GM18502 (cell line): ENCODE data around the gene ADCY5.
"Not testable (repeated sequence)": the region's sequence is repeated elsewhere in the genome, so short reads cannot be mapped to it uniquely, and the experiment has no call there.

Source experiments
- ATAC-seq: cut with Tn5 transposase; IDR thresholded peaks from one replicate; pipeline ENCODE4 v1.9.1; 2021; ENCODE audit warnings: mild to moderate bottlenecking; ENCODE audit not compliant: unreplicated experiment, poor library complexity

The ADCY5 gene

GRCh38 chr3:123448536-123449101 lies at the start of gene ADCY5:
Gene ADCY5 (minus strand): TSS chr3:123449090. CDS start chr3:123448545, 545 bp downstream.
- ATAC-seq: no peak

- ATAC-seq: no peak
Observed at GRCh38 chr3:123493912-123494311, 45.0 kb upstream of the ADCY5 start.

GRCh38 chr3:123491966-123492587 lies 43.2 kb upstream of the ADCY5 start:
- no peak for ATAC-seq

- ATAC-seq: no peak
Observed at GRCh38 chr3:123489400-123490004, 40.6 kb upstream of the ADCY5 start.

- ATAC-seq: no peak
Observed at GRCh38 chr3:123488645-123489347, 39.9 kb upstream of the ADCY5 start.

- ATAC-seq: not testable (repeated sequence)
Observed at GRCh38 chr3:123487063-123487462, 38.2 kb upstream of the ADCY5 start.

GRCh38 chr3:123486460-123486859 lies 37.6 kb upstream of the ADCY5 start:
- ATAC-seq: no peak

- ATAC-seq: no peak
Observed at GRCh38 chr3:123485551-123485950, 36.7 kb upstream of the ADCY5 start.

GRCh38 chr3:123483146-123483545 lies 34.3 kb upstream of the ADCY5 start:
- no peak for ATAC-seq

GRCh38 chr3:123481722-123482457 lies 33.0 kb upstream of the ADCY5 start:
- ATAC-seq: no peak

- no peak for ATAC-seq
Observed at GRCh38 chr3:123481071-123481470, 32.2 kb upstream of the ADCY5 start.

GRCh38 chr3:123480428-123480827 lies 31.5 kb upstream of the ADCY5 start:
- ATAC-seq: peak; percentile 54

GRCh38 chr3:123479891-123480290 lies 31.0 kb upstream of the ADCY5 start:
- ATAC-seq: no peak

- ATAC-seq: no peak
Observed at GRCh38 chr3:123478314-123478713, 29.4 kb upstream of the ADCY5 start.

- no peak for ATAC-seq
Observed at GRCh38 chr3:123476967-123477750, 28.3 kb upstream of the ADCY5 start.

- no peak for ATAC-seq
Observed at GRCh38 chr3:123475786-123476185, 26.9 kb upstream of the ADCY5 start.

GRCh38 chr3:123471106-123471505 lies 22.2 kb upstream of the ADCY5 start:
- ATAC-seq: no peak

- ATAC-seq: no peak
Observed at GRCh38 chr3:123469323-123469995, 20.6 kb upstream of the ADCY5 start.

- ATAC-seq: no peak
Observed at GRCh38 chr3:123467046-123467445, 18.2 kb upstream of the ADCY5 start.
